AG08396 (cell line): Measurements from ENCODE around the gene G0S2.
A peak's percentile ranks its signal among the peaks of the same experiment; 100 is the strongest.

Experiments used
- DNase-seq: peaks from one replicate; pipeline ENCODE4 v3.0.0; 2012; ENCODE audit warnings: low spot score, mixed read lengths

Gene G0S2

GRCh38 chr1:209674957-209675564 lies at the start of gene G0S2:
Gene G0S2, plus strand, starts transcription at chr1:209675412. Its CDS starts 273 bp downstream, at chr1:209675685.
- DNase-seq, result peak; percentile 64

DNA sequence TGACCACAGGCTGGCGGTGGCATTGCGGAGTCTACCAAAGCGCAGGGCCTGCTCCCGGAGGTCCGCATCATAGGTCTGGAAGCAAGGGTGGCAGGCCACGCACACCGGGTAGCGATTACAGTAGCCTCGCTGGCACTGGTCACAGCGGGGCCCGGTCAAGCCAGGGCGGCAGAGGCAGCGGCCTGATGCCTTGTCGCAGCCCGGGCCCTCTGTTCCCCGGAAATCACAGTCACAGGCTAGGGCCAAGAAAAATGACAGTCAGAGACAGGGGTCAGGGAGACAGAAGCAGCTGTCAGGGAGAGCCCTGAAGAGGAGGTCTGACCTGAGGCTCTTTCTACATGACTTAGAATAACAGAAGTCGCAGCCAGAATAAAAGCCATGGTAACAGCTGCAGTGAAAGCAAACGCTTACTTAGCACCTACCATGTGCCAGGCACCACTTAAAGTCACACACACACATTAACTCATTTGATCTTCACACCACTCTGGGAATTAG lies 49.4 kb upstream of the G0S2 start:
- no peak for DNase-seq

- DNase-seq, result no peak
Observed at GRCh38 chr1:209626346-209627026, 48.7 kb upstream of the G0S2 start.

DNA sequence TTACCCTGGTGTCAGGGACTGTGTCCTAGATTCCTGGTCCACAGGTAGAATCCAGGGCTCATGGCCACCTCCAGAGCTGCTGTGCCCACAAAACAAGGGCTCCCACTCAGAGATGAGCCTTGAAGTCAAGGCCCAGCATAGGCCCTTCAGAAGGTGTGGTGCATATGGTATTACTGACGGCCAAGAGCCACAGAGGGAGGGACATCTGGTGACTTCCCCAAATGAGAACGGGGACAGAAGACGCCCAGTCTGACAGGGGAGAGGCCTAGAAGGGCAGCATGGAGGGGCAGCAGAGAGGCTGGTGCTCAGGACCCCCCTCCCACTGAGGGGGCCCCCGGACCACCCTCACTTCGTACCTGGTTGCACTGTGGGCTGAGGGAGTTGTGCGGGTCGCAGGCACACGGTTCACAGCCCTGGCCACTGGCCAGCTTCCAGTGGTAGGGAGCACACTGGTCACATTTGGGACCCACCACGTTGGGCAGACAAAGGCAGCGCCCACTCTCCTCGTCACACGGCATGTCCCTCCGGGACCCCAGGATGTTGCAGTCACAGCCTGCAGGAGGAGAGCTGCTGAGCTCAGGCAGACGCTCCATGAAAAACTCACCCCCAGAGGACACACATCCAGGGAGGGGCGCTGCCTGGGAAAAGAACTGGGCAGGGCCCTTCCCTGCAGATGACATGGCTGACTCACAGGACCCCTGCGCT lies 48.0 kb upstream of the G0S2 start:
- no peak for DNase-seq

DNA sequence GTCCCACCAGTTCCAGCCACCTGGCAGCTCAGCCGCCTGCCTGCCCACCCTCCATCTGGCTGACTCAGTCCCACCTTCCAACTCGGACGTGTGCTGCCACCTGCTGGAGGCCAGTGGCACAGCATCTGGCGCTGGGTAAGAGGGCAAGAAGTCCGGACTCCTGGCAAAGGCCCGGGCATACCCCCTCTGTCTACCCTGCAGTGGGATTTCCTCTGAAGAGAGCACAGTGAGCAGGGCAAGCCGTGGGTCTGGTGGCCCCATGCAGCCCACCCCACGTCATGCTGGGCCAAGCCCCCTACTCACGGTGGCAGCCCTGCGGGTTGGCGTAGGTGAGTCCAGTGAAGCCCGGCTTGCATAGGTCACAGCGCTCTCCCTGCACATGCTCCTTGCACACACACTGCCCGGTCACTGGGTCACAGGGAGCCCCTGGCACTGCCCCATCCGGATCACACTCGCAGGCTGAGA lies 47.4 kb upstream of the G0S2 start:
- DNase-seq, result peak; percentile 76

DNA sequence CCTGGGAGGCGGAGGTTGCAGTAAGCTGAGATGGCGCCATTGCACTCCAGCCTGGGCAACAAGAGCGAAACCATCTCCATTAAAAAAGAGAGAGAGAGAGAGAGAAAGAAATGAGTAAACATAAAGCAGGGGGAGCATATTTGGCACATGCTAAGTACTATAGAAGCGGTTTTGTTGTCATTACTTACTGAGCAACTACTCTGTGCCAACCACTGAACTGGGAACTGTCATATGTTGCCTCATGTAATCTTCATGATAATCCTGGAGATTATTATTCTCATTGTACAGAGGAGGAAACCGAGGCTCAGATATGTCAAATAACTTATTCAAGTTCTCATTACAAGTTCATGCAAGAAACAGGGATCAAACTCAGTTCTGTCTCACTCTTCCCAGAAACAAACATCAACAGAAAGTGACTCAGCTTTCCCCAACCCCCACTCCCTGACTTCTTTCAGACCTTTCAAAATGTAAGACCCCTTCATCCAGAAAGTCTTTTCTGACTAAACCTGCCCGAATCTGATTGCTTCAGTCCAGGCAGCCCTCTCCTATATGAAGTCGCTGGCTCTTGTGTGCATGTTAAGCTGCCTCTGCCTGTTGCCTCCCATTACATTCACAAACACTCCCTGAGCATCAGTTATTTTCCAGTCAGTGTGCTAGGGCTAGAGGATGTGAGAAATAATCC lies 46.5 kb upstream of the G0S2 start:
- DNase-seq, result no peak

GRCh38 chr1:209629621-209630382 lies 45.4 kb upstream of the G0S2 start:
- no peak for DNase-seq

- DNase-seq, result no peak
Observed at GRCh38 chr1:209630383-209631225, 44.6 kb upstream of the G0S2 start.

DNA sequence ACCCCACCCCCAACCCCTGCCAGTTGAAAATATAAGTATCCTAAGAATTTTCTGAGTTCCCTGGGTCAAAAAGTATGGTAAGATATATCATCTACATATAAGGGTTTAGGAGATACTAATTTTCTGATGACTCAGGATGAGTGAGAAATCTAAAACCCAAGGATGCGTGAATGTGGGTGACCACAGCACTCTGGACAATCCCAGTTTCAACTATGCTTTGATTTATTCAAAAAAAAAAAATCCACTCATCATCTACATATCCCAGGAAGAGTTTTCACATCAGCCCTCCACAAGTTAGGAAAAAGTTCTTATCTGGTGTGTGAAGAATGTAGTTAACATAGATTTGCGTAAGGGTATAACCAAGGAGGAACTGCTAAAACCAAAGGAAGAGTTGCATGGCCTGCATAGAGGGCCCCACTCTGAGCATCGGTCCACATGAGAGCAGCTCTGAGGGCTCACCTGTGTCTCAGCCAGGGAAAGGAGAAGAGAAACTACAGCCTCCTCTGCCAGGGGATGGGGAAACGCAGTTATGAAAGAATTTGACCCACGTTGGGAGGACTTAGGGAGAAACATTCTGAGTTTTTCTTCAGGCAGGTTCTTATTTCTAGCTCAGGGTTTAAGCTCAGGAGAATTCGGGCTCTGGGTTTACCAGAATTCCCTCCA lies 41.7 kb upstream of the G0S2 start:
- DNase-seq, result no peak

DNA sequence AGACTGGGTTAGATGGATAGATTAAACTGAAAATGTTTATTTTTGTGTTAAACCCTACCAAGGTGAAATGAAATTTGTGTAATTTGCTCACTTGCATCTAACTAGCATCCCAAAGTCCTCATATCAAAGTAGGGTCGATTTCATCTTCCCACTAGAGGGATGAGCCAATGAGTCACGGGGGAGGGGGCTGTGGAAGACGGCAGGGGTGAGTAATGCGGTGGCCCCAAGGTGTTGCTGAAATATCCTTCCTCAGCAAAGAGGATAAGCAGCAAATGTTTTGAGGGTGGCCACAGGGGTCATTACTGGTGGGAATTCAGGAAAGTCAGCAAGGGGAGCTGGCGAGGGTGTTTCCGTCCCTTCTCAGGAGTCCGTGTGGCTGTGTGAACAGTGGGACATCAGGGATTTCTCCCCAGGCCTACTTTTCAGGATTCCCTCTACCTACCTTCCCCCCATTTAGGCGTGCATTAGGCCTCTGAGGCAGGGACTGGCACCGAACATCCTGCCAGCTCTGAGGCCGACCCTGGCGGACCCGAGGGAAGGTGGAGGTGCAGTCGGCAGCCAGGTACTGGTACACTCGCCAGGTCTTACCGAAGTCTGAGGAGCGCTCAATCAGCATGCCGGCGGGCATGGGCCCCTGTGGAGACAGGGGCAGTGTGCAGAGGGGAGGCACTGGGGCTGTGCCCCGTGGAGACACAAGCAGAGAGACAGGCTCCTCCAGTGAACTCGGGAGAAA lies 41.0 kb upstream of the G0S2 start:
- DNase-seq, result no peak

- DNase-seq, result no peak
Observed at GRCh38 chr1:209635850-209636249, 39.4 kb upstream of the G0S2 start.

DNA sequence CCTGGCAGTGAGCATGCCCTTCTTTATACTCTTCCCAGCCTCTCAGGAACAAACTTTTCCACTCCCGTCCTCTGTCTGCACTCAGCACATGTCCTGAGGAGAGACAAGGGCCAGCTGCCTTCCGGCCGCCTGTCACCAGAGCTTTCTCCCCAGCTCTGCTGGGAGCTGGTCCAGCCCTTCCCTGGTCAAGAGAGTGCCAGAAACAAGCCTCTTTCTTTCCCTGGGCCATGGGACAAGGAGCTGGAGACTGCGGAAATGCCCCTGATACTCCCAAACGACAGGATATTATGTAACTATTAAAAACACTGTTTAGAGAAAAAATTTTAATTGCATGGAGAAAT lies 33.4 kb upstream of the G0S2 start:
- peak; percentile 48 for DNase-seq

DNA sequence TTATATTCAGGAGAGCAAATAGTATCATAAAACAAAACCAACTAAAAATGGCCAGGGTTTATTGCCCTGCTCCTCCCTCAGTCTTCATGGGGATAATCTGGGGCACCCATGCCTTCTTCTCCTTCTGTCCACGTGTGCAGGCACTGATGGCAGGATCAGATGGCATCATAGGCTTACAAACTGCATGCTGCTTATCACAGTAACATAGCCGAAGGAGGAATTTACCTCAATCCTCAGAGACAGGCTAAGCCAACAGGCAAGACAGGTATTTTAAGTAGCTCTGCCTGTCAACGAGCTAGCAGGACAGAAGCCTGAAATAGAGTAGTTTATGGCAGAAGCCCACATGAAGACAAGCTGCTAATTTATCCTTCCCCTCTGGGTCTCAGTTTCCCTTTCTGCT lies 32.4 kb upstream of the G0S2 start:
- no peak for DNase-seq

GRCh38 chr1:209643285-209644020 lies 31.8 kb upstream of the G0S2 start:
- DNase-seq, result no peak

DNA sequence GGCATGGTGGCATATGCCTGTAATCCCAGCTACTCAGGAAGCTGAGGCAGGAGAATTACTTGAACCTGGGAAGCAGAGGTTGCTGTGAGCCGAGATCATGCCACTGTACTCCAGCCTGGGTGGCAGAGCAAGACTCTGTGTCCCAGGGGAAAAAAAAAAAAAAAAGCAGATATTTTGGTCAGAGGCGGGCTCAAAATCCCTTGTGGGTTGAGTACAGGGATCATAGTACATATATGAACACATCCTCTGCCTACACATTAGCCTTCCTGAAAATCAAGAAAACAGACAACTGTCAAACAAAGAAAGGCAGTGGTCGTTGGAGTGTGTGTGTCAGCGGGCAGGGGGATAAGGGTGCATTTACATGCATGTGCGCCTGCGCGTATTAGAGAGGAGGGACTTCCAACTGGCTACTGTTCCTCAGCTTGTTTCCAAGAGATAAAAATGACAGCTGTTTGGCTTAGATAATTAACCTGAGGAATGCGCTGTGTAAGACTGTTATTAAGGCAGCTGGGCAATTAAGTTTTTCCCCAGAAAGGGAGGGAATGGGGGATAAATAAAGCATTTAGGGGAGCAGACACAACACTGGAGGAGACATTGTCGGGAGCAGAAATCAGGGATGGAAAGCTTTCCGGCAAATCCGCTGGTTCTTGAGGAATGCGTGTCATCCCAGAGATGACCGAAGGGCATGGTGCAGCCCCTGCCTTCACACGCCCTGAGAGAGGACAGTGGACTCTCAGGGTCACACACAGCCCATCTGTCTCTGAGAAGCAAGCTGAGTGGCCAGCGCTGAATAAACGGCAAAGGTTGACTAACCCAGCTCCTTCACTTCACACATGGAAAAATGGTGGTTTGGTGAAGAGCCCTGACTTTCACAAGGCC lies 29.4 kb upstream of the G0S2 start:
- DNase-seq, result no peak

- no peak for DNase-seq
Observed at GRCh38 chr1:209646558-209646957, 28.7 kb upstream of the G0S2 start.

- no peak for DNase-seq
Observed at GRCh38 chr1:209647156-209647555, 28.1 kb upstream of the G0S2 start.

- DNase-seq, result no peak
Observed at GRCh38 chr1:209648346-209648745, 26.9 kb upstream of the G0S2 start.
